ENCODE results near the gene CD82. TPM values are rescaled to one million over a fixed set of nuclear protein-coding genes. Genes with fewer than 3 reads are reported as not detected.
A peak's percentile ranks its signal among the peaks of the same experiment; 100 is the strongest.

The CD82 gene
- total RNA-seq, 3 donors from 2014 or later: 12.0 to 40.4 (median 38.0) TPM

- no peak for TF ChIP-seq POLR2AphosphoS5 (IDR thresholded peaks at IDR 0.05)
- no peak for TF ChIP-seq POLR2A (IDR thresholded peaks at IDR 0.05)
- TF ChIP-seq CTCF (IDR thresholded peaks at IDR 0.05): no peak
- H3K36me3 ChIP-seq: peaks cover 5% of the 10 kb centered on the region
- DNase-seq (ENCODE audit: low spot score in 2 of 2): no peak
- no peaks in the 10 kb centered on the region for H3K9me3 ChIP-seq
- H3K27me3 ChIP-seq: no peaks in the 10 kb centered on the region
- no peaks in the 10 kb centered on the region for H3K4me1 ChIP-seq
- no peak overlapping the region for H3K27ac ChIP-seq
- H3K4me3 ChIP-seq: no peak overlapping the region
- intact Hi-C loops (cut with DNase I; ENCODE audit: low total_unique reads): loop anchor here (2.0 kb wide), 1 partner anchor 54 kb away; no protein-coding TSS in a partner anchor
Measured at GRCh38 chr11:44614281-44614775, 48.9 kb downstream of the CD82 start.

GRCh38 chr11:44615041-44615755 lies 49.7 kb downstream of the CD82 start:
- Histone ChIP-seq H3K27me3 (no peaks in the 10 kb centered on the region), H3K4me3 (no peak overlapping the region), H3K9me3 (no peaks in the 10 kb centered on the region), H3K36me3 (peaks cover 5% of the 10 kb centered on the region), H3K4me1 (no peaks in the 10 kb centered on the region), H3K27ac (no peak overlapping the region)
- intact Hi-C loops (cut with DNase I; ENCODE audit: low total_unique reads): loop anchor here (2.0 kb wide), 1 partner anchor 54 kb away; no protein-coding TSS in a partner anchor
- TF ChIP-seq CTCF (IDR thresholded peaks at IDR 0.05) (no peak), POLR2AphosphoS5 (IDR thresholded peaks at IDR 0.05) (no peak), POLR2A (IDR thresholded peaks at IDR 0.05) (no peak)
- no peak for DNase-seq (ENCODE audit: low spot score in 2 of 2)

- intact Hi-C loops (cut with DNase I; ENCODE audit: low total_unique reads): loop anchor here (2.0 kb wide), 1 partner anchor 55 kb away; no protein-coding TSS in a partner anchor
- Histone ChIP-seq H3K4me3 (no peak overlapping the region), H3K27ac (no peak overlapping the region), H3K4me1 (no peaks in the 10 kb centered on the region), H3K36me3 (peaks cover 5% of the 10 kb centered on the region), H3K27me3 (no peaks in the 10 kb centered on the region), H3K9me3 (no peaks in the 10 kb centered on the region)
- no peak for DNase-seq (ENCODE audit: low spot score in 2 of 2)
- TF ChIP-seq CTCF (IDR thresholded peaks at IDR 0.05) (no peak), POLR2AphosphoS5 (IDR thresholded peaks at IDR 0.05) (no peak), POLR2A (IDR thresholded peaks at IDR 0.05) (no peak)
Measured at GRCh38 chr11:44615913-44616791, 50.7 kb downstream of the CD82 start.

GRCh38 chr11:44617671-44618461 lies 52.4 kb downstream of the CD82 start:
- H3K27me3 ChIP-seq: no peaks in the 10 kb centered on the region
- DNase-seq (ENCODE audit: low spot score in 2 of 2): peak in 1 of 2 donors; percentile 47
- intact Hi-C loops (cut with DNase I; ENCODE audit: low total_unique reads): no loop called here
- H3K36me3 ChIP-seq: peaks cover 5% of the 10 kb centered on the region
- H3K4me3 ChIP-seq: no peak overlapping the region
- TF ChIP-seq POLR2AphosphoS5 (IDR thresholded peaks at IDR 0.05) (no peak), CTCF (IDR thresholded peaks at IDR 0.05) (no peak), POLR2A (IDR thresholded peaks at IDR 0.05) (no peak)
- no peak overlapping the region for H3K27ac ChIP-seq
- no peaks in the 10 kb centered on the region for H3K4me1 ChIP-seq
- no peaks in the 10 kb centered on the region for H3K9me3 ChIP-seq

Measured in breast epithelium (tissue), 4 donors.